OCI-LY1 (cell line): ENCODE results near the gene DNAJC6.
"Not testable (repeated sequence)": the region's sequence is repeated elsewhere in the genome, so short reads cannot be mapped to it uniquely, and the experiment has no call there.

Experiments
- H2AFZ ChIP-seq: fragments of 200-600 bp; sonication (generic), shearing (Covaris generic); 2 replicates; pipeline ENCODE4 v1.6.0; 2014; ENCODE audit warnings: antibody characterized with exemption, mild to moderate bottlenecking, low read length
- H3F3A ChIP-seq: fragments of 200-600 bp; sonication (generic), shearing (Covaris generic); 2 replicates; pipeline ENCODE4 v1.6.0; 2014; ENCODE audit warnings: mild to moderate bottlenecking, antibody characterized with exemption, low read length, moderate library complexity; ENCODE audit not compliant: insufficient read depth
- H3K27ac ChIP-seq: fragments of 200-600 bp; sonication (generic); 2 replicates; pipeline ENCODE4 v1.5.1; 2014; ENCODE audit warnings: low read length, mixed run types, mild to moderate bottlenecking, low read depth; ENCODE audit not compliant: poor library complexity, severe bottlenecking
- H3K27me3 ChIP-seq: fragments of 200-600 bp; sonication (generic); 2 replicates; pipeline ENCODE4 v1.6.0; 2014; ENCODE audit warnings: antibody characterized with exemption, mild to moderate bottlenecking, low read length, moderate library complexity; ENCODE audit not compliant: insufficient read depth
- H3K36me3 ChIP-seq: fragments of 200-600 bp; sonication (generic); 2 replicates; pipeline ENCODE4 v1.6.1; 2014; ENCODE audit warnings: mild to moderate bottlenecking, antibody characterized with exemption, low read length, moderate library complexity, mixed read lengths; ENCODE audit not compliant: insufficient read depth
- H3K4me1 ChIP-seq: fragments of 200-600 bp; sonication (generic); 2 replicates; pipeline ENCODE4 v1.5.1; 2014; ENCODE audit warnings: mild to moderate bottlenecking, low read length, moderate library complexity; ENCODE audit not compliant: insufficient read depth, severe bottlenecking
- H3K4me2 ChIP-seq: fragments of 200-600 bp; sonication (generic), shearing (Covaris generic); 2 replicates; pipeline ENCODE4 v1.6.1; 2014; ENCODE audit warnings: low read length
- H3K4me3 ChIP-seq: fragments of 200-600 bp; sonication (generic); 2 replicates; pipeline ENCODE4 v1.5.1; 2014; ENCODE audit warnings: low read length, low read depth, mild to moderate bottlenecking, mixed read lengths; ENCODE audit not compliant: poor library complexity, severe bottlenecking
- H3K79me2 ChIP-seq: fragments of 200-600 bp; shearing (Covaris generic); 2 replicates; pipeline ENCODE4 v1.6.1; 2016; ENCODE audit warnings: mixed run types, low read length, mixed read lengths; ENCODE audit not compliant: insufficient read depth
- H3K9ac ChIP-seq: fragments of 200-600 bp; sonication (generic), shearing (Covaris generic); 2 replicates; pipeline ENCODE4 v1.6.1; 2014; ENCODE audit warnings: mild to moderate bottlenecking, low read length, mixed read lengths
- H3K9me2 ChIP-seq: fragments of 200-600 bp; sonication (generic), shearing (Covaris generic); 2 replicates; pipeline ENCODE4 v1.6.1; 2014; ENCODE audit warnings: low read depth, mild to moderate bottlenecking, low read length, mixed read lengths
- H3K9me3 ChIP-seq: fragments of 200-600 bp; shearing (Covaris generic); 2 replicates; pipeline ENCODE4 v1.6.1; 2014; ENCODE audit warnings: low read length, mixed read lengths
- H4K20me1 ChIP-seq: fragments of 200-600 bp; sonication (generic), shearing (Covaris generic); 2 replicates; pipeline ENCODE4 v1.6.0; 2016; ENCODE audit warnings: mild to moderate bottlenecking, low read length; ENCODE audit not compliant: insufficient read depth
- CTCF ChIP-seq: fragments of 200-600 bp; sonication (generic), shearing (Covaris generic); IDR thresholded peaks from 2 replicates; pipeline ENCODE4 v1.5.1; 2017; ENCODE audit warnings: mild to moderate bottlenecking, antibody characterized with exemption, low read length, moderate library complexity, mixed read lengths
- EZH2 ChIP-seq: fragments of 200-600 bp; sonication (generic), shearing (Covaris generic); IDR thresholded peaks from 2 replicates; pipeline ENCODE4 v1.8.0; 2017; ENCODE audit warnings: borderline replicate concordance, mixed run types, mild to moderate bottlenecking, antibody characterized with exemption, low read length, moderate library complexity, mixed read lengths

Gene DNAJC6

GRCh38 chr1:65443647-65444046 is 134.3 kb downstream of the DNAJC6 start:
- Histone ChIP-seq H3K27ac (no peak overlapping the region), H3K4me3 (no peak overlapping the region), H2AFZ (no peak overlapping the region), H3K4me2 (no peak overlapping the region), H3K79me2 (no peaks in the 10 kb centered on the region), H3K9ac (no peak overlapping the region), H4K20me1 (no peaks in the 10 kb centered on the region), H3K9me2 (no peaks in the 10 kb centered on the region), H3K4me1 (no peaks in the 10 kb centered on the region), H3K9me3 (no peaks in the 10 kb centered on the region), H3K27me3 (no peaks in the 10 kb centered on the region), H3K36me3 (no peaks in the 10 kb centered on the region), H3F3A (no peaks in the 10 kb centered on the region)
- no peak for TF ChIP-seq EZH2

- H3K9me3 ChIP-seq = no peaks in the 10 kb centered on the region
- H3K27ac ChIP-seq = no peak overlapping the region
- H3K79me2 ChIP-seq = no peaks in the 10 kb centered on the region
- TF ChIP-seq CTCF = no peak
- no peak for TF ChIP-seq EZH2
- H3K4me2 ChIP-seq = no peak overlapping the region
- no peak overlapping the region for H3K9ac ChIP-seq
- no peaks in the 10 kb centered on the region for H4K20me1 ChIP-seq
- H3K4me3 ChIP-seq = no peak overlapping the region
- no peaks in the 10 kb centered on the region for H3F3A ChIP-seq
- no peaks in the 10 kb centered on the region for H3K4me1 ChIP-seq
- H2AFZ ChIP-seq = no peak overlapping the region
- no peaks in the 10 kb centered on the region for H3K27me3 ChIP-seq
- H3K9me2 ChIP-seq = no peaks in the 10 kb centered on the region
- no peaks in the 10 kb centered on the region for H3K36me3 ChIP-seq
Observed at GRCh38 chr1:65444128-65444640, 134.8 kb downstream of the DNAJC6 start.

GRCh38 chr1:65445837-65446236 is 136.5 kb downstream of the DNAJC6 start:
- no peaks in the 10 kb centered on the region for H3K9me2 ChIP-seq
- H3K27me3 ChIP-seq = no peaks in the 10 kb centered on the region
- H3K4me1 ChIP-seq = no peaks in the 10 kb centered on the region
- H3K36me3 ChIP-seq = no peaks in the 10 kb centered on the region
- no peaks in the 10 kb centered on the region for H3F3A ChIP-seq
- no peaks in the 10 kb centered on the region for H3K79me2 ChIP-seq
- H3K9ac ChIP-seq = no peak overlapping the region
- no peak overlapping the region for H3K4me2 ChIP-seq
- H4K20me1 ChIP-seq = no peaks in the 10 kb centered on the region
- TF ChIP-seq EZH2 (no peak), CTCF (no peak)
- H3K4me3 ChIP-seq = no peak overlapping the region
- H2AFZ ChIP-seq = no peak overlapping the region
- no peaks in the 10 kb centered on the region for H3K9me3 ChIP-seq
- no peak overlapping the region for H3K27ac ChIP-seq

- H2AFZ ChIP-seq = no peak overlapping the region
- H3K9ac ChIP-seq = no peak overlapping the region
- no peaks in the 10 kb centered on the region for H3K36me3 ChIP-seq
- TF ChIP-seq CTCF (no peak), EZH2 (no peak)
- H3K79me2 ChIP-seq = no peaks in the 10 kb centered on the region
- no peak overlapping the region for H3K4me2 ChIP-seq
- H3K27me3 ChIP-seq = no peaks in the 10 kb centered on the region
- H3K4me3 ChIP-seq = no peak overlapping the region
- H3K9me2 ChIP-seq = no peaks in the 10 kb centered on the region
- H3K4me1 ChIP-seq = no peaks in the 10 kb centered on the region
- H3K27ac ChIP-seq = no peak overlapping the region
- no peaks in the 10 kb centered on the region for H3F3A ChIP-seq
- no peaks in the 10 kb centered on the region for H3K9me3 ChIP-seq
- no peaks in the 10 kb centered on the region for H4K20me1 ChIP-seq
Observed at GRCh38 chr1:65449214-65449823, 140.0 kb downstream of the DNAJC6 start.

- H3K27me3 ChIP-seq, H3K27ac ChIP-seq, H3K4me1 ChIP-seq, H2AFZ ChIP-seq, H3K4me2 ChIP-seq, H3F3A ChIP-seq, H3K4me3 ChIP-seq, H3K9ac ChIP-seq, H4K20me1 ChIP-seq, H3K9me2 ChIP-seq, H3K9me3 ChIP-seq, H3K36me3 ChIP-seq, H3K79me2 ChIP-seq: not testable (repeated sequence)
Observed at GRCh38 chr1:65455678-65456077, 146.3 kb downstream of the DNAJC6 start.
